ENCODE measurements around the gene SPRR1A.

The SPRR1A gene

GRCh38 chr1:152957561-152957960 lies 26.3 kb upstream of the SPRR1A start:
- TF ChIP-seq POLR2AphosphoS5 (IDR thresholded peaks at IDR 0.05; ENCODE audit: low read depth, low read length) (no peak), SIN3A (IDR thresholded peaks at IDR 0.05; ENCODE audit: borderline replicate concordance, insufficient read depth, low read length) (no peak), FOXP2 (optimal IDR thresholded peaks at IDR 0.05; ENCODE audit: borderline replicate concordance, extremely low read depth, extremely low read length, insufficient read depth) (no peak), REST (IDR thresholded peaks at IDR 0.05; ENCODE audit: insufficient read depth in 1 of 2, low read depth in 2 of 2, low read length in 2 of 2) (no peak), TAF1 (IDR thresholded peaks at IDR 0.05; ENCODE audit: borderline replicate concordance, insufficient read depth, low read length) (no peak)

- TF ChIP-seq SIN3A (IDR thresholded peaks at IDR 0.05; ENCODE audit: borderline replicate concordance, insufficient read depth, low read length), result no peak
- TF ChIP-seq REST (IDR thresholded peaks at IDR 0.05; ENCODE audit: insufficient read depth in 1 of 2, low read depth in 2 of 2, low read length in 2 of 2), result no peak
- no peak for TF ChIP-seq TAF1 (IDR thresholded peaks at IDR 0.05; ENCODE audit: borderline replicate concordance, insufficient read depth, low read length)
Measured at GRCh38 chr1:152959273-152959672, 24.6 kb upstream of the SPRR1A start.

GRCh38 chr1:152959801-152960451 lies 24.0 kb upstream of the SPRR1A start:
- TF ChIP-seq TAF1 (IDR thresholded peaks at IDR 0.05; ENCODE audit: borderline replicate concordance, insufficient read depth, low read length) (no peak), SIN3A (IDR thresholded peaks at IDR 0.05; ENCODE audit: borderline replicate concordance, insufficient read depth, low read length) (no peak), REST (IDR thresholded peaks at IDR 0.05; ENCODE audit: insufficient read depth in 1 of 2, low read depth in 2 of 2, low read length in 2 of 2) (no peak), POLR2AphosphoS5 (IDR thresholded peaks at IDR 0.05; ENCODE audit: low read depth, low read length) (no peak), FOXP2 (optimal IDR thresholded peaks at IDR 0.05; ENCODE audit: borderline replicate concordance, extremely low read depth, extremely low read length, insufficient read depth) (no peak)

GRCh38 chr1:152960452-152961044 lies 23.3 kb upstream of the SPRR1A start:
- no peak for TF ChIP-seq SIN3A (IDR thresholded peaks at IDR 0.05; ENCODE audit: borderline replicate concordance, insufficient read depth, low read length)
- TF ChIP-seq REST (IDR thresholded peaks at IDR 0.05; ENCODE audit: insufficient read depth in 1 of 2, low read depth in 2 of 2, low read length in 2 of 2), result no peak
- no peak for TF ChIP-seq FOXP2 (optimal IDR thresholded peaks at IDR 0.05; ENCODE audit: borderline replicate concordance, extremely low read depth, extremely low read length, insufficient read depth)

Measured in PFSK-1 (cell line).